HG02870 (cell line): ENCODE data around the gene RAPSN.
A peak's percentile ranks its signal among the peaks of the same experiment; 100 is the strongest.

Experiments
- ATAC-seq: cut with Tn5 transposase; IDR thresholded peaks from one replicate; pipeline ENCODE4 v1.9.1; 2021; ENCODE audit warnings: mild to moderate bottlenecking, moderate library complexity; ENCODE audit not compliant: unreplicated experiment

The RAPSN gene

DNA sequence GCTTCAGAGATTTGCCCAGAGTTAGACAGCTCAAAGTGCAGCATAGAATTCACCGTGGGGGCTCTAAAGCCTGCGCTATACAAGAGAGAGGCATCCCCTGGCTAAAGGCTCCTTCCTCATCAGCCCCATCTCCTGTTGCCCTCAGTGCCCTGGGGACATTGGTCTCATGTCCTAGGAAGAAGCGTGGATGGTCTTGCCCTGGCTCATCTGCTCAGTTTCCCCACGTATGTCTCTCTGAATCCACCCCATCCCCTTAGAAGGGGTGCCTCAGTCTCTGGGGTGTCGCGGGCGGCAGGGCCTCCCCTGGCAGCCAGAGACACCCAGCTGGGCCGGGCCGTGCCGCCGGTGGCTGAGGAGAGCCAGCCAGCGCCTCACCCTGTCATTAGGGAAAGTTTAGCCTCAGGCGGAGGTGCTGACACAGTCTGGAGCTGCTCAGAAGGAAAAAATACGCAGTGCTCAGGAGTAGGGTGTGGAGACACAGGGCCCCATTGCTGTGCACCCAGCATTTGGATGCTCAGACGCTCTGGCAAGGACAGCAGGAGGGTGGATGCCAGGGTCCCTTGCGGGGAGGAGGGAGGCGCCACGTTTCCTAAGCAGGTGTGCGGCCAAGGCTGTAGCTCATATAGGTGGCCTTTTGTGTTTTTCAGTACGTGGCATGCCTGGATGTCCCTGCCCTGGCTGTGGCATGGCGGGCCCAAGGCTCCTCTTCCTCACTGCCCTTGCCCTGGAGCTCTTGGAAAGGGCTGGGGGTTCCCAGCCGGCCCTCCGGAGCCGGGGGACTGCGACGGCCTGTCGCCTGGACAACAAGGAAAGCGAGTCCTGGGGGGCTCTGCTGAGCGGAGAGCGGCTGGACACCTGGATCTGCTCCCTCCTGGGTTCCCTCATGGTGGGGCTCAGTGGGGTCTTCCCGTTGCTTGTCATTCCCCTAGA lies 39.2 kb downstream of the RAPSN start:
- no peak for ATAC-seq

- ATAC-seq: peak; percentile 8
Measured at GRCh38 chr11:47408598-47409439, 40.1 kb downstream of the RAPSN start.

- ATAC-seq: peak; percentile 80
Measured at GRCh38 chr11:47407746-47408590, 41.0 kb downstream of the RAPSN start, which contains the start of gene SLC39A13. Gene SLC39A13, plus strand, starts transcription at chr11:47408590. Its CDS starts 1,505 bp downstream, at chr11:47410095.

DNA sequence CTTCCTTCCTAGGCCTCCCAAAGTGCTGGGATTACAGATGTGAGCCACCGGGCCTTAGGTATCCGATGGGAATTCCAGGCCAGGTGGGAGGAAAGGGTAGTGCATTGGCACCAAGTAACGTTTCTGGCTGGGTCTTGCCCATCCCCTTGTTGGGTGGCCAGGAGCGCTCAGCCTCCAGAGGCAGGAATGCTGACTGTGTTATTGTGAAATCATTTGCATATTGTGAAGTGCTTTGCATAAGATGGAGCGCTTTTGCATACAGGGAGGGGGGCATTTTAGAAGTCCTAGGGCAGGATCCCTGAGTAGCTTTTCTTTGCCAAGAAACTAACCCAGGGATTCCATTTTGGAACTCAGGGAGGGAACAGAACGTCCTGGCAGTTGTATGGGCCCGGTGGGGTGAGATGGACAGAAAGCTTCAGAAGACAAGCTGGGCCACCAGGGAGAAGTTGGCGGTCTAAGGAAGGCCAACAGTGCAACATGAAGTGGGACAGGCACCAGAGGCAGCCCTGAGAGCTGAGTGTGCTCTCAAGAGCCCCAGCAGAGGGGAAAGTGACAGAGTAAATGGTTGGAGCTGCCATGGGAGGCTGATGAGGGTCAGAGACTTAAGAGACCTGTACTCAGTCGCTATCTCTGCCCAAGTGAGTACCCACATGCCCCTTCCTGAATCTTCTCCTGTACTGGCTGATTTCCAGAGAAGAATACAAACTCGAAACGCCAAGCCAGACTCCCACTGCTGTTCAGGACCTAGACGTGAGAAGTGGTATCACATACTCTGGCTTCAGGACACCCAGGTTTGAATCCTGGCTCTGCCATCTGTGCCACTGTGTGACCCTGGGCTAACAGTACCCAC lies 41.8 kb downstream of the RAPSN start:
- ATAC-seq: no peak

- no peak for ATAC-seq
Measured at GRCh38 chr11:47403571-47403970, 45.4 kb downstream of the RAPSN start.

DNA sequence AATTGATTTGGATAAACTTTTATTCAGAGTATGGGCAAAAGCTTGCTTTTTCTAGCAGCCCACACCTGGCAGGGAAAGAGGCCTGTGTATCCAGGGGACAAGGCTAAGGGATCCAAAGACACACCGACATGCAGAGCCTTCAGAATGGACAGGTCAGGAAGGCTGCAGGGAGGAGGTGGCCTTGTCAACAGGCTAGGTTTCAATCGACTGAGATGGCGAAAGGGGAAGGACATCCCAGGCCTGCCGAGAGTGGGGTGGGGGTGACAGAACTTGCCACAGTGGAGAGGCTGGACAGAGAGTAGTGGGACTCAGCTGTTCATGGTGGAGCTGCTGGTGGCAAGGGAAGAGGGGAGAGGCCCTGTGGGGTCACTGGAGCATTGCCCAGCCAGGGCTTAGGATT lies 45.8 kb downstream of the RAPSN start:
- no peak for ATAC-seq

DNA sequence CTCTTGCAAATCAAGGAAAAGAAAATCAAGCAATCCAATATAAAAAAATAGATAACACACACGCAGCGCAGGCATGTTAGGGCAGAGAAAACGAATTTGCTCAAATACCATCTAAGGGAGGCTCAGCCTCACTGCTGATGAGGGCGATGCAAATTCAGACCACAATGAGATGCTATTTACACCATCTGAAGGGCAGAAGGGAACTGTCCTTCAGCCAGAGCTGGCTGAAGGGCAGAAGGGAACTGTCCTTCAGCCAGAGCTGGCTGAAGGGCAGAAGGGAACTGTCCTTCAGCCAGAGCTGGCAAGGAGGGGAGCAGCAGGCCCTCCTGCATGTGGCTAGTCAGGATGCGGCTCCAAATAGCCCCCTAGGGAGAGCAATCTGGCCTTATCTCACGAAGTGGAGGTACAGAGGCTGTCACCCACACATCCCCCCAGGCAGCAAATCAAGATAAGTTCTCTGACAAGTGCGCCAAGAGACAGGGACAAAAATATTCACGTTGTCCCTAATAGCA lies 48.1 kb downstream of the RAPSN start:
- peak; percentile 59 for ATAC-seq

DNA sequence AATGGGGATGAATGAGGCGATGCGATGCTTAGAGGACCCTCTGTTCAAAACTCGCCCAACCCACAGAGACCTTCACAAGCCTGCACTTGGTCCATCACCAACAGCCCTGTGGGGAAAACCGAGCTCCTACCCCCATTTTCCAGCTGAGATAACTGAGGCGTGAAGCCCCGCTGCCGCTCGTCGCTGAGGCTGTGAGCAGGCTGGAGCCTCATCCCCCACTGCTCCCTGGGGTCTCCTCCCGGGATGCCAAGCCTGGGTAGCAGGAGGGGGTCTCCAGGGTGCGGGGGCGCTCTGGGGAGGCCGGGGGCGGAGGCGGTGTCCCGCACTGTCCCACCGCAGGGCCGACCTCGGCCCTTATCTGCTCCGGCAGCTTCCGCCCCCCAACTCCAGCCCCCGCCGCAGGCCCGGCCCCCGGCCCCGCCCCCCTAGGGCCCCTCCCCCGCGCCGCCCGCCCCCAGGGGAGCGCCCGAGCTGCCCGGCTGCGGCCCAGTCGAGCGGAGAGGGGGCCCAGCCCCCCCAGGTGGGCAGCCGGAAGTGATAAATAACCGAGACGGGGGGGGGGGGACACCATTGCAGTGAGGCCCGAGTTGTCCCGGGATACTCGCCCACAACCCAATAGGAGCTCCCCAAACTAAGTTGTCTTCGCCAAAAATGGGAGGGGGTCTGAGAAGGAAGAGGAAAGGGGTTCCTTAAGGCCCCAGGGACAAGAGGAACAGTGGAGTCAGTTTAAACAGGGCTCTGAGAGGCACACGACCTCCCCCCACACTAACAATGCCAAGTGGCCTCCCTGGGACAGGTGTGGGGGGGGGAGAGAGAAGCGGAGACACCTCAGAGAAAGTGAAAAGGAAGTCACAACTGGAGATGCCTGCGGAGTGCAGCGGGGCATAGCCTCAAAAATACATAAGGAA lies 48.8 kb downstream of the RAPSN start:
- ATAC-seq: peak; percentile 49

DNA sequence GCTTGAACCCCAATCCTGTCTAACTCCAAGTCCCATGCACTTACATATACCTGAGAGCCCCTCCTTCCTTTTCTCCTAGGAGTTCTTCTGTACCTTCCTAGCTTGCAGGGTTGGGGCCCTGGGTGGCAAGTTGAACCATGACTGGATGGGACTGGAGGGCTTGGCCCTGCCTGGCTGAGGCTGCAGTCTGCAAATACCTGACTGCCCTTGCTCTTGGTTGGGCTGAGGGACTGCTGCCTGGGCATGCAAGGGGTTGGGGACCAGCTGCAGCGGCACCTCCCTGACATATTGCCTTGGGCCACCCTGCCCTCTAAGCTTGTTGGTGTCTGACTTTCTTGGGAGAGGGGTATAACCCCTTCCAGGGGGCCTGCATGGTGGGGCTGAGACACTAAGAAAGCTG lies 50.4 kb downstream of the RAPSN start:
- no peak for ATAC-seq

DNA sequence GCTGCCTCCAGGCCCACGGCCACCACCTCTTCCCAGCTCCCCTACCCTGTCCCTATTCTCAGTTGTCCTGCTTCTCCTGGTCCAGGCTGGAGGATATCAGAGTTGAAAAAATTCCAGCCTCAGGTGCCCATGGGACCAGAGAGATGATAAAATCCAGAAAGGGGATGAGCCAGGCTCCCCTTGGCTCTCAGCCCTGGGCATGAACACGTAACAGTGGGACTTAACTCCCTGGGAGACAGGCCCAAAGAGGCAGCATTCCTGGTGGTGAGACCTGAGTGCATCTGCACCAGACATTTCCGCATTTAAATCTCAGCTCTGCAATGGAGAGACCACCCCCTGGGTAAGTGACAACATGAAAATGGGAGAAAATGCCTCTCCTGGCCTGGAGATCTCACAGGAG lies 50.9 kb downstream of the RAPSN start:
- ATAC-seq: no peak

GRCh38 chr11:47396049-47396320 lies 53.0 kb downstream of the RAPSN start:
- ATAC-seq: no peak

DNA sequence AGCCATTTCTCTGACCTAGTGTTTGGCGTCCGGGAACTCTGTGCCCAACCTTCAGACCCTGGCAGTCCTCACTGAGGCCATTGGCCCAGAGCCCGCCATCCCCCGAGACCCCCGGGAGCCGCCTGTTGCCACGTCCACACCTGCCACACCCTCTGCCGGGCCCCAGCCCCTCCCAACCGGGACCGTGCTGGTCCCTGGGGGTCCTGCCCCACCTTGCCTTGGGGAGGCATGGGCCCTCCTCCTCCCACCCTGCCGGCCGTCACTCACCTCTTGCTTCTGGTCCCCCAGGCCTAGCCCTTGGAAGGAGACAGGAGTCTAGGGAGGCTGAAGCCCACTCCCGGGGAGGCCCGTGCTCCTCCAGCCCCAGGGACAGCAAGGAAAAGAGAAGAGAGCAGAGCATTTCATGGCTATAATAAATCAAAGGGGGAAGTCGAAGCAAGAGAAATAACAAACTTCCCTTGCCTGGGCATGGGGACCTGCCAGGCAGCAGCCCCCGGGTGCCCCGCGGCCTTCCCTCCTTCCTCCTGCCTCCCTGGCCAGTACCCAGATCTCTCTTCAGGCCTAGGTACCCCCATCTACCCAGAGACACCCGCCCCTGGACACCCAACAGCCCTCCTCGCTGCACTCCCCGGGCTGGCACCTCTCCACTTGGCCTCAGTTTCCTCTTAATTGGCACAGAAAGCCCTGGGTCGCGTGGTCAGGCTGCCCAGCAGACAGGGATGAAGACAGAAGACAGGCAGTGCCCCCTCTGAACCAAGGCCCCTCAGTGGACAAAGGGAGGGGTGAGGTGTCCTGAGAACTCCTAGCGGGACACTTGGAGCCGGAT lies 53.5 kb downstream of the RAPSN start:
- ATAC-seq: no peak

- ATAC-seq: no peak
Measured at GRCh38 chr11:47394322-47395222, 54.4 kb downstream of the RAPSN start.

DNA sequence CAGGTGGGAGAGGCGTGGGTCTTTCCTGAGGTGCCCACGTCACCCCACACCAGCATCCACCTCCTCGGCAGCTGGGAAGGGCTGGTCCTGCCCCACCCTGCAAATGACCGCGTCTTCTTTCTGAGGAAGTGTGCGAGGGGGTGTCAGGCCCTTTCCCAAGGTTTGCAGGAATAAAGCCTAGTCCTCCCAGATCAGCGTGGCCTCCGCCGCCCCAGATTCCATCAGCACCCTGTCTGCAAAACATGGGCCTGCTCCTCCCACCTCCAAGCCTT lies 55.0 kb downstream of the RAPSN start:
- ATAC-seq: no peak

DNA sequence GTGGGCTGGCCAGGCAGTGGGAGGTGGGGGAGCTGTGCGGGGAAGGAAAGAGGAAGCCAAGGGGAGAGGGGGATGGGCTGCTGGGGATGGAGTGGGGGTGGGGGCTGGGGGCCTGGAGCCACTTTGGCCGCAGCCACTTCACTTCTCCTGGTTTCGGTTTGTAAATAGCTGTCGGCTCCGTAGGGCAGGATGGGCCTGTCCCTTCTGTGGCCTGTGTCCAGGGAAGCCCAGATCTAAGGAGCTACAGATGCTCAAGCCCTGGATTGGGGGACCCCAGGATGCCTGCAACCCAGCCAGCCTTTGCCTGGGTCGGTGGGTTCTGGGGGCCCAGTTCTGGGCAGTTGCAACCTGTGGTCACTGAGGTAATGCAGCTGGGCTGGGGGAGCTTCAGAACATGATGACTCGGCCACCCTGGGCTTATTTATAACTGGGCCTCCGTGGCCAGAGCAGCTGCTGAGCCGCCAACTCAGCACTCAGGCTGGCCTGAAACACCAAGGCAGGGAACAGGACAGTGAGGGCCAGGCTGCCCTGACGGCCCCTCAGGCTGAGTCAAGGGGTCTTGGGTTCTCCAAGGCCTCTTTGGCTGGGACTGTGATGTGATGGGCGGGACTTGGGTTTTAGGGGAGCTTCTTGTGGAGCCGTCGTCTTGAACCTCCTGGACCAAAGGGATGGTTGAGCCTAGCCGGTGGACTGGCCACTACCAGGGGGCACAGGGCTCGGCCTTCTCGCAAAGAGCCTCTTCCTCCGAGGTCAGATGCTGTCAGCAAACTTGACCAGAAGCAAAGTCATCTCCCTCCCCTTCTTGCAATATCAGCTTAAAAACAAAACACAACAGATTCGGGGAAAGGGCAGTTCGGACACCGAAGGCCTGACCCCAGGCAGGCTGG lies 55.5 kb downstream of the RAPSN start:
- ATAC-seq: no peak

DNA sequence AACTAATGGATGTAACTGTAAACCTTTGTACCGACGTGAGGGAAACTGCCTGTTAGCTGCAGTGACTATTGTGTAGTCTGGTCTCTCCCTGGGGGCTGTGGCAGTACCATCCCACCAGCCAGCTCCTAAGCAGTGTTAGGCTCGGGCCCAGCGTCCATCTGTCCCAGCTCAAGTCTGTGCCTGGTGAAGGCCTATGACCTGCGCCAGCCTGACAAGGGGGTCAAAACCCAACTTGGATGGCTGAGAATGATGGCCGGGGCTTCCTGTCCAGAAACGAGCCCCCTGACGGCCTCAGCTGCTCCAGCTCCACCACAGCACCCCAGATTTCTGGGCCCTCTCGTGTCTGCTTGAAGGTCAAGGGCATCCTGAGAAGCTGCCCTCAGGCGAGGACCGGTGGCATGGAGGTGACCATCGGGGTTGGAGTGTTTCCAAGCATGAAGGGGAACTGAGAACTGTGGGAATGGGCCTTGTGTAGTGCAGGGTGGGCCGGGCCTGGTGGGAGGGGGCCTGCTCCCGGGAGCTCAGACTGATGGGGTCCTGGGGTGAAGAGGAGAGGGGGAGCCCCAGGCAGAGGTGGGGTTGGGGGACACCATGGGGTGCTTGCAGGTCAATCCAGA lies 56.3 kb downstream of the RAPSN start:
- ATAC-seq: no peak
